IMR-90 (cell line): ENCODE measurements around the gene FIBCD1.

Experiments
- CEBPB ChIP-seq: IDR thresholded peaks from 2 replicates; pipeline ENCODE4 v1.6.1; 2012; ENCODE audit warnings: low read depth, low read length, improper control_type of control experiment
- CTCF ChIP-seq: conservative IDR thresholded peaks from 2 replicates; pipeline ENCODE4 v1.5.1; 2012; ENCODE audit warnings: mild to moderate bottlenecking, low read depth, low read length, improper control_type of control experiment
- MXI1 ChIP-seq: IDR thresholded peaks from 2 replicates; pipeline ENCODE4 v1.6.1; 2012; ENCODE audit warnings: low read depth, mild to moderate bottlenecking, low read length, moderate library complexity, borderline replicate concordance
- POLR2A ChIP-seq: IDR thresholded peaks from 2 replicates; pipeline ENCODE4 v1.6.1; 2012; ENCODE audit warnings: mild to moderate bottlenecking, low read depth, low read length

- TF ChIP-seq MXI1 (no peak), CTCF (no peak), POLR2A (no peak), CEBPB (no peak)
Observed at GRCh38 chr9:130957451-130958203, 18.6 kb upstream of the FIBCD1 start.
